ENCODE data around the gene PPP6R1.

PPP6R1 gene

GRCh38 chr19:55239004-55239403, 19.8 kb downstream of the PPP6R1 start:
- H3K27ac ChIP-seq (replicated peaks) = no peak overlapping the region
- no peak for DNase-seq (ENCODE audit: low read depth in 1 of 2, low spot score in 1 of 2)
- TF ChIP-seq POLR2AphosphoS5 (IDR thresholded peaks at IDR 0.05; ENCODE audit: low read depth) = no peak
- no peak for TF ChIP-seq REST (IDR thresholded peaks at IDR 0.05; ENCODE audit: insufficient replicate concordance, low read depth)
- TF ChIP-seq GABPA (IDR thresholded peaks at IDR 0.05; ENCODE audit: low read depth) = no peak
- no peak for TF ChIP-seq SPI1 (IDR thresholded peaks at IDR 0.05; ENCODE audit: borderline replicate concordance, low read depth)
- TF ChIP-seq, protein P1, sequence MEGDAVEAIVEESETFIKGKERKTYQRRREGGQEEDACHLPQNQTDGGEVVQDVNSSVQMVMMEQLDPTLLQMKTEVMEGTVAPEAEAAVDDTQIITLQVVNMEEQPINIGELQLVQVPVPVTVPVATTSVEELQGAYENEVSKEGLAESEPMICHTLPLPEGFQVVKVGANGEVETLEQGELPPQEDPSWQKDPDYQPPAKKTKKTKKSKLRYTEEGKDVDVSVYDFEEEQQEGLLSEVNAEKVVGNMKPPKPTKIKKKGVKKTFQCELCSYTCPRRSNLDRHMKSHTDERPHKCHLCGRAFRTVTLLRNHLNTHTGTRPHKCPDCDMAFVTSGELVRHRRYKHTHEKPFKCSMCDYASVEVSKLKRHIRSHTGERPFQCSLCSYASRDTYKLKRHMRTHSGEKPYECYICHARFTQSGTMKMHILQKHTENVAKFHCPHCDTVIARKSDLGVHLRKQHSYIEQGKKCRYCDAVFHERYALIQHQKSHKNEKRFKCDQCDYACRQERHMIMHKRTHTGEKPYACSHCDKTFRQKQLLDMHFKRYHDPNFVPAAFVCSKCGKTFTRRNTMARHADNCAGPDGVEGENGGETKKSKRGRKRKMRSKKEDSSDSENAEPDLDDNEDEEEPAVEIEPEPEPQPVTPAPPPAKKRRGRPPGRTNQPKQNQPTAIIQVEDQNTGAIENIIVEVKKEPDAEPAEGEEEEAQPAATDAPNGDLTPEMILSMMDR (IDR thresholded peaks at IDR 0.05; ENCODE audit: insufficient read depth, low read length) = no peak
- no peaks in the 10 kb centered on the region for H3K27me3 ChIP-seq (ENCODE audit: insufficient read depth, poor library complexity, severe bottlenecking)
- no peak overlapping the region for H3K4me3 ChIP-seq (replicated peaks; ENCODE audit: insufficient read depth, low read length)

GRCh38 chr19:55238030-55238429, 20.8 kb downstream of the PPP6R1 start:
- no peak for DNase-seq (ENCODE audit: low read depth in 1 of 2, low spot score in 1 of 2)
- H3K4me3 ChIP-seq (replicated peaks; ENCODE audit: insufficient read depth, low read length) = no peak overlapping the region

GRCh38 chr19:55232986-55233385, 25.8 kb downstream of the PPP6R1 start:
- Histone ChIP-seq H3K27ac (replicated peaks) (no peak overlapping the region), H3K27me3 (ENCODE audit: insufficient read depth, poor library complexity, severe bottlenecking) (no peaks in the 10 kb centered on the region), H3K4me3 (replicated peaks; ENCODE audit: insufficient read depth, low read length) (no peak overlapping the region)
- no peak for DNase-seq (ENCODE audit: low read depth in 1 of 2, low spot score in 1 of 2)
- TF ChIP-seq, protein P1 (IDR thresholded peaks at IDR 0.05; ENCODE audit: insufficient read depth, low read length) = no peak
- TF ChIP-seq POLR2AphosphoS5 (IDR thresholded peaks at IDR 0.05; ENCODE audit: low read depth) (no peak), SPI1 (IDR thresholded peaks at IDR 0.05; ENCODE audit: borderline replicate concordance, low read depth) (no peak), REST (IDR thresholded peaks at IDR 0.05; ENCODE audit: insufficient replicate concordance, low read depth) (no peak), GABPA (IDR thresholded peaks at IDR 0.05; ENCODE audit: low read depth) (no peak)

More at GRCh38 chr19:55238030-55238429, 20.8 kb downstream of the PPP6R1 start:
- no peak for TF ChIP-seq POLR2AphosphoS5 (IDR thresholded peaks at IDR 0.05; ENCODE audit: low read depth)
- TF ChIP-seq, protein P1 (IDR thresholded peaks at IDR 0.05; ENCODE audit: insufficient read depth, low read length) = no peak
- no peak for TF ChIP-seq GABPA (IDR thresholded peaks at IDR 0.05; ENCODE audit: low read depth)
- no peak for TF ChIP-seq SPI1 (IDR thresholded peaks at IDR 0.05; ENCODE audit: borderline replicate concordance, low read depth)
- no peak for TF ChIP-seq REST (IDR thresholded peaks at IDR 0.05; ENCODE audit: insufficient replicate concordance, low read depth)
- Histone ChIP-seq H3K27me3 (ENCODE audit: insufficient read depth, poor library complexity, severe bottlenecking) (no peaks in the 10 kb centered on the region), H3K27ac (replicated peaks) (no peak overlapping the region)
